ENCODE results near the gene FYB1.

Gene FYB1

DNA sequence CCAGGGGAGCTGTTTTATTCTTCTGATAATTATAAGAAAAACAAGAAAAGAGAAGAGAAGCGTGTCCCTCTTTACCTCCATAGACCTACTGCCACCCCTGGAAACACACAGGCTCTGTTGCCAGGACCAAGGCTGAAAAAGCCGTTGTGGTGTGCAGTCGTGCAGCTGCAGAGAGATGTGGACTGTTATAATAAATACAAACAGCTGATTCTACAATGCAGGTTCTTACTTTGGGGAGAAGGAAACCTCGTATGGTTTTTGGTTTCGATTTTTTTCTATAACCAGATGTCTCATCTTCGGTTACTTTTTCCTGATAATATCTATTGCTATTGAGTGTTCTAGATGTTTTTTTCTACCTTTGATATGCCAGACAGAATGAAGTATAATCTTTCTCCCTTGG, 28.1 kb downstream of the FYB1 start:
- H3K4me3 ChIP-seq (ENCODE audit: low read depth, low read length), result no peak overlapping the region
- TF ChIP-seq, protein P1, sequence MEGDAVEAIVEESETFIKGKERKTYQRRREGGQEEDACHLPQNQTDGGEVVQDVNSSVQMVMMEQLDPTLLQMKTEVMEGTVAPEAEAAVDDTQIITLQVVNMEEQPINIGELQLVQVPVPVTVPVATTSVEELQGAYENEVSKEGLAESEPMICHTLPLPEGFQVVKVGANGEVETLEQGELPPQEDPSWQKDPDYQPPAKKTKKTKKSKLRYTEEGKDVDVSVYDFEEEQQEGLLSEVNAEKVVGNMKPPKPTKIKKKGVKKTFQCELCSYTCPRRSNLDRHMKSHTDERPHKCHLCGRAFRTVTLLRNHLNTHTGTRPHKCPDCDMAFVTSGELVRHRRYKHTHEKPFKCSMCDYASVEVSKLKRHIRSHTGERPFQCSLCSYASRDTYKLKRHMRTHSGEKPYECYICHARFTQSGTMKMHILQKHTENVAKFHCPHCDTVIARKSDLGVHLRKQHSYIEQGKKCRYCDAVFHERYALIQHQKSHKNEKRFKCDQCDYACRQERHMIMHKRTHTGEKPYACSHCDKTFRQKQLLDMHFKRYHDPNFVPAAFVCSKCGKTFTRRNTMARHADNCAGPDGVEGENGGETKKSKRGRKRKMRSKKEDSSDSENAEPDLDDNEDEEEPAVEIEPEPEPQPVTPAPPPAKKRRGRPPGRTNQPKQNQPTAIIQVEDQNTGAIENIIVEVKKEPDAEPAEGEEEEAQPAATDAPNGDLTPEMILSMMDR (IDR thresholded peaks at IDR 0.05; ENCODE audit: low read depth, low read length), result no peak

DNA sequence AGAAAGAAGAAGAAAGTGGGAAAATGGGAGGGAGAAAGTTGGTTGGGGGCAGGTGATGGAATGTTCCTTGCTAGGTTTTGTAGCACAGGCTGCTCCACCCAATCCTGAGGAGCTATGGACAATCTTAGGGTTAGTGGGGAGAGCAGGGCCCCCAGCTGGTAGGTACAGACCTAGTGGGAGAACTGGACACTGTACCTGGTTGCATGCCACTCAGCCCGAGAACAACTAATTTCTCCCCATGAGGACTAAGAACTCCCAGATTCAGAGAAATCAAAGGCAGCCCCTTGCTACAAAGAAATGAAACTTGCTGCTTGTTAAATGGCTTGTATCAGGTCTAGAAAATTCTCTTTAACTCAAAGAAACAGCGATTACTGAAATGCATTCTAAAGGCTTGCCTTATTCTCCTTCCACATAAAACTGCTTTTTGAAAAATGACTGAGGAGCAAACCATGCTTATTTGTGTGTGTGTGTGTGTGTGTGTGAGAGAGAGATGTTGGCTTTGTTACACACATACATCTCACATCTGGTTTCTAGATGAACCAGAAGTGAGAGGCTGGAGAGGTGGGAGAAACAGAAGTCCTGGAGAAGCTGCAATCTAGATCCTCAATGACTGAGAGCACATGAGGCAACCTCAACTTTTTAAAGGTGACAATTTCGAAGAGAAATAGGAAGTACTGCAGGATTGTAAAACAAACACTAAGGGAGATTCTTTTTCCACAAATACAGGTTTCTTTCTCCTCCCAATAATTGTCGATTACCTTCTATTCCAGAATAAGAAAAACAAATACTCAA, 28.9 kb downstream of the FYB1 start:
- TF ChIP-seq, protein P1 (IDR thresholded peaks at IDR 0.05; ENCODE audit: low read depth, low read length), result no peak
- H3K4me3 ChIP-seq (ENCODE audit: low read depth, low read length), result no peak overlapping the region

DNA sequence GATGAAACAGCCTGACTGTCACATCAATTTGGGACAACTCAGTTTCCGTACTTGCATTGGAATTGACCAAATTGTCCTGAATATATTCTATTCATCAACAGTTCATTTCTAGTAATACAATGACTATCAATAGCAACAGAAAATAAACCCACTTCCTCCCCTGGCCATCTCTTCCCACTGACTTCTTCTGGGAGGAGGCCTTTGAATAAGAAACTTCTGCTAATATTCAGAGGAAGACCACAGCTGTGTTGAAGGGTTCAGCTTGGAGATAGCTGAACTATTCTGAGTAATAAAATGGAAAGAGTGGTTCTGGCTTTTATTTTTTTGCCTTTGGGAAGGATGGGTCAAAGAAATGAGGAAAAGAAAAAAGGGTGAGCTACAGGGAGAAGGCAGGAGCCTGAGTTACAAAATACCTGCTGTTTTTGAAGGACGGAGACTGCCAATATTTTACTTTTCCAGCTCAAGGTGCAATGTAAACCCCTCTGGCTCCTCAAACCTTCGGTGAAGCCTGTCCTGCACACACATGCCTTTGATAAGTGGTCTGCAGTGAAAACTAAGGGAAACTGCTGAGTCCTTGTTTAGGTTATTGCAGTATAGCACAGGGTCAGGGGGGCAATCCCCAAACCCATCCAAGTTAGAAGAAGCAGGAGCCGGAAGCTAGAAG, 29.9 kb downstream of the FYB1 start:
- TF ChIP-seq, protein P1 (IDR thresholded peaks at IDR 0.05; ENCODE audit: low read depth, low read length), result no peak
- no peak overlapping the region for H3K4me3 ChIP-seq (ENCODE audit: low read depth, low read length)

DNA sequence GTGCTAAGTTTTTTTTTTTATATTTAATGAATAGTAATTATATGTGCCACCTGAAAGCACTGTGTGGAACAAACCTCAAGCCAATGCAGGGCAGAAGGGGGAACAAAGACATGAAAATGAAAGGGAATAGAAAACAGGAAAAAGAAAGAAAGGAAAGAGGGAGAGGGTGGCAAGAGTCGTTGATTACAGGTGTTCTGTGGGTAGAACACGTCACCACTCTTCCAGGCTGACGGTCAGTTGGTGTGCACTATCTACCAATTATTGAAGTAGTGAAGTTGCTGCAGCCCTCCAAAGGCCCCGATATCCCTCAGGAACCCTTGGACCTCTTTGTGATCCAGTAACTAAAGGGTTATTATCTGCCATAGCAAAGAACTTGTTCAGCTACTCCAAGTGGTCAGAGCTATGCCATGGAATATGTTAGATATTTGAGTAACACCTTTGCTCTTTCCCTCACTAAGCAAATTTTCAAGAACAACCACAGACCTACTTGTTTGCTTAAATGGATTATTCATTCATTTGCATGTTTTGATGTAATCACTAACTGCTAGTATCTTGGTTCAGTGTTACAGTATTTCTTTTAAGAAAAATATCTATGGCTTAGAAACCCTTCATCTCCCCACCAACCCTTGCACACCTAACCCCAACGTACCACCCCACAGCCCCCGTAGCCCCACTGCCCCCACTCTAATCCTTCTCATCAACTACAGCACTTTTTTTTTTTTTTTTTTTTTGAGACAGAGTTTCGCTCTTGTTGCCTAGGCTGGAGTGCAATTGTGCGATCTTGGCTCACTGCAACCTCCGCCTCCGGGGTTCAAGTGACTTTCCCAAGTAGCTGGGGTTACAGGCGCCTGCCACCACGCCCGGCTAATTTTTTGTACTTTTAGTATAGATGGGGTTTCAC, 31.3 kb downstream of the FYB1 start:
- H3K4me3 ChIP-seq (ENCODE audit: low read depth, low read length), result no peak overlapping the region
- TF ChIP-seq, protein P1 (IDR thresholded peaks at IDR 0.05; ENCODE audit: low read depth, low read length), result no peak

DNA sequence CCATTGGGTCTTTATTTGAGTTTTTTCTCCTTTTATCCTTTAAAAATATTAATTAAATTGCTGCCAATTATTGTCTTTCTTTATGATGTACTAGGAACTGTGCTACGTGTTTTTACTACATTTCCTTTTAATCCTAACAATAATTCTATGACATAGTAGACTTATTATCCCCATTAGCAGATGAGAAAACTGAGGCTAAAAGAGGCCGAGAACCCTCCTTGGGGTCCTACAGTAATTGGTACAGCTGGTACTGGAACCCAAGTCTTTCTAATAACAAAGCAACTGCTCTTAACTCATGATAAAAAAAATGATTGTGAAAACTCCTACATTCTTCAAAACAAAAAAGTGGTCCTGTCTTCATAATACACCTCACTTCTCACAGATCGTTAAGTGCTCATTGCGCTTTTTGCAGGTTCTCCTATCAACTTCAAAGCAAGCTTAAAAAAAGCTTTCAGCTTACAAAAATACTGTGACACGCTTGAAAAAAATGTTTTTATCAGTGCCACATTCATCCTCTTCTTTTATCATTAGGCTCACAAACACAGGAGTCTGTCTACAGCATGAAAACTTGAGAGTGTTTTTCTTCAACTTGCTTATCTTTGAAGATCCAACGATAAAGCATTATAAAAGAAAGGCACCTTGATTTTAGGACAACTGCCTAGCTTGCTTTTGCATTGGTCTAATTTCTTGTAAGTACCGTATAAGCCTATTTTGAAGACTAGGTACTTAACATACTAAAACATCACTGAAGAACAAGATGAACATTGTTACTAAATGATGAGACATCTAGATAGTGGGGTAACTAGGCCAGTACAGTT, 32.4 kb downstream of the FYB1 start:
- H3K4me3 ChIP-seq (ENCODE audit: low read depth, low read length), result no peak overlapping the region
- TF ChIP-seq, protein P1 (IDR thresholded peaks at IDR 0.05; ENCODE audit: low read depth, low read length), result no peak

DNA sequence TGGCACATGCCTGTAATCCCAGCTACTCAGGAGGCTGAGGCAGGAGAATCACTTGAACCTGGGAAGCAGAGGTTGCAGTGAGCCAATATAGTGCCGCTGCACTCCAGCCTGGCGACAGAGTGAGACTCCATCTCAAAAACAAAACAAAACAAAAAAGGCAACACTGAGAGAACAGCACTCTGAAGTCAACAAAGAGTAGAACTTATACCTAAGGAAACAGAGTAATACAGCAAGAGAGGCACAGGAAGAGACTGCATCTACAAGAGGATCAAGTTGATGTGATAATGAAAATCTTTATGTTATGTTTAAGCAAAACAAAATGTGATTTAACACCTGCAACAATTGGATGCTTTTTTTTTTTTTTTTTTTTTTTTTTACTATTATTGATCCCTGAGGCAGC, 33.1 kb downstream of the FYB1 start:
- TF ChIP-seq, protein P1 (IDR thresholded peaks at IDR 0.05; ENCODE audit: low read depth, low read length), result no peak
- no peak overlapping the region for H3K4me3 ChIP-seq (ENCODE audit: low read depth, low read length)

Data from WI38 (cell line).